ENCODE results near the gene CPNE5. TPM values are rescaled to one million over a fixed set of nuclear protein-coding genes. Genes with fewer than 3 reads are reported as not detected.

Gene CPNE5
- total and polyA plus RNA-seq, 9 of the 15 experiments (the other 6 are each of a cell fraction or from before 2014, with no cell fraction given), result 0.14 to 1.0 (median 0.46) TPM; not detected in 2

DNA sequence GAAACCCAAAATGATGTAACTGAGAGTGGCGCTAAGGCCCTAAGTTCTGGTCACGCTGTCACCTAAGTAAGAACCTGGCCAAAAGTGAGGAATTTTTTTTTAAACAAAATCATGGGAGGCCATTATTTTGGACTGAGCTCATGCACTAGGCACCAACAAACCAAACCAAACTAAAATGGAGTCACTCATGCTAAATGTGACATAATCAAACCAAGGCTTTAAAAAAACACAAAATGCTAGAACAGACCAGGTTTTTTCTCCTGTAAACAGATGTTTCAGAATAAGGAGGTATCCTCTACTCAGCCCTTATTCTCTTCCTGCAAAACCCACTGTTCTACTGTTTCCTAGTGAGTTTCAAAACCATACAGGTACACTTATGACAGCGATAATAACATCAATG is 45.4 kb upstream of the CPNE5 start (continued):
- TF ChIP-seq FOSL1 (tag; conservative IDR thresholded peaks at IDR 0.05) (no peak), GMEB1 (CRISPR knock-in tag; IDR thresholded peaks at IDR 0.05) (no peak), HDAC8 (tag; IDR thresholded peaks at IDR 0.05) (peak; percentile 95), ZNF551 (CRISPR knock-in tag; IDR thresholded peaks at IDR 0.05) (no peak), TCFL5 (CRISPR knock-in tag; conservative IDR thresholded peaks at IDR 0.05) (peak; percentile 85), ZNF274 (IDR thresholded peaks at IDR 0.05; ENCODE audit: borderline replicate concordance, low read depth, low read length) (no peak), POLR2H (tag; IDR thresholded peaks at IDR 0.05; ENCODE audit: low read depth) (peak; percentile 18; the same call in 1 of the 2 replicates), EWSR1 (IDR thresholded peaks at IDR 0.05; ENCODE audit: borderline replicate concordance, low read depth, partially characterized antibody) (no peak), ZNF431 (CRISPR knock-in tag; IDR thresholded peaks at IDR 0.05) (no peak), XRCC3 (IDR thresholded peaks at IDR 0.05) (no peak), ZNF778 (CRISPR knock-in tag; IDR thresholded peaks at IDR 0.05) (no peak), SPI1 (IDR thresholded peaks at IDR 0.05; ENCODE audit: borderline replicate concordance, low read depth, low read length) (no peak), CCNT2 (IDR thresholded peaks at IDR 0.05; ENCODE audit: borderline replicate concordance, extremely low read depth, insufficient read length, low read depth, low read length) (no peak), C11orf30 (IDR thresholded peaks at IDR 0.05; ENCODE audit: low read depth) (no peak), ARID3B (CRISPR knock-in tag; IDR thresholded peaks at IDR 0.05; ENCODE audit: borderline replicate concordance) (no peak), MTF1 (CRISPR knock-in tag; IDR thresholded peaks at IDR 0.05; ENCODE audit: borderline replicate concordance) (no peak), RFX1 (IDR thresholded peaks at IDR 0.05) (no peak), ZKSCAN8 (CRISPR knock-in tag; IDR thresholded peaks at IDR 0.05) (no peak), BRD9 (IDR thresholded peaks at IDR 0.05; ENCODE audit: low read depth, partially characterized antibody) (no peak), ZNF583 (CRISPR knock-in tag; IDR thresholded peaks at IDR 0.05) (peak; percentile 93), PCBP1 (IDR thresholded peaks at IDR 0.05; ENCODE audit: low read depth, low read length, poor library complexity, severe bottlenecking) (no peak), RBFOX2 (IDR thresholded peaks at IDR 0.05; ENCODE audit: low read depth, low read length) (no peak), BCL6 (CRISPR knock-in tag; IDR thresholded peaks at IDR 0.05) (no peak), PTRF (tag; IDR thresholded peaks at IDR 0.05) (peak; percentile 95)
- TF ChIP-seq, protein P1, sequence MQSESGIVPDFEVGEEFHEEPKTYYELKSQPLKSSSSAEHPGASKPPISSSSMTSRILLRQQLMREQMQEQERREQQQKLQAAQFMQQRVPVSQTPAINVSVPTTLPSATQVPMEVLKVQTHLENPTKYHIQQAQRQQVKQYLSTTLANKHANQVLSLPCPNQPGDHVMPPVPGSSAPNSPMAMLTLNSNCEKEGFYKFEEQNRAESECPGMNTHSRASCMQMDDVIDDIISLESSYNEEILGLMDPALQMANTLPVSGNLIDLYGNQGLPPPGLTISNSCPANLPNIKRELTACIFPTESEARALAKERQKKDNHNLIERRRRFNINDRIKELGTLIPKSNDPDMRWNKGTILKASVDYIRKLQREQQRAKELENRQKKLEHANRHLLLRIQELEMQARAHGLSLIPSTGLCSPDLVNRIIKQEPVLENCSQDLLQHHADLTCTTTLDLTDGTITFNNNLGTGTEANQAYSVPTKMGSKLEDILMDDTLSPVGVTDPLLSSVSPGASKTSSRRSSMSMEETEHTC (IDR thresholded peaks at IDR 0.05), result no peak
- TF ChIP-seq, protein P2, sequence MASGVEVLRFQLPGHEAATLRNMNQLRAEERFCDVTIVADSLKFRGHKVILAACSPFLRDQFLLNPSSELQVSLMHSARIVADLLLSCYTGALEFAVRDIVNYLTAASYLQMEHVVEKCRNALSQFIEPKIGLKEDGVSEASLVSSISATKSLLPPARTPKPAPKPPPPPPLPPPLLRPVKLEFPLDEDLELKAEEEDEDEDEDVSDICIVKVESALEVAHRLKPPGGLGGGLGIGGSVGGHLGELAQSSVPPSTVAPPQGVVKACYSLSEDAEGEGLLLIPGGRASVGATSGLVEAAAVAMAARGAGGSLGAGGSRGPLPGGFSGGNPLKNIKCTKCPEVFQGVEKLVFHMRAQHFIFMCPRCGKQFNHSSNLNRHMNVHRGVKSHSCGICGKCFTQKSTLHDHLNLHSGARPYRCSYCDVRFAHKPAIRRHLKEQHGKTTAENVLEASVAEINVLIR (CRISPR knock-in tag; IDR thresholded peaks at IDR 0.05), result peak; percentile 52
